SU-DHL-6 (cell line): ENCODE results near the gene ERG.

ENCODE experiments used
- H2AFZ ChIP-seq: fragments of 200-600 bp; sonication (generic); 2 replicates; pipeline ENCODE4 v1.6.1; 2014; ENCODE audit warnings: low read depth, mild to moderate bottlenecking, moderate library complexity, mixed read lengths, antibody characterized with exemption, low read length; ENCODE audit not compliant: severe bottlenecking
- H3F3A ChIP-seq: fragments of 200-600 bp; shearing (Covaris generic); 2 replicates; pipeline ENCODE4 v1.6.0; 2016; ENCODE audit warnings: antibody characterized with exemption, mild to moderate bottlenecking; ENCODE audit not compliant: insufficient read depth
- H3K27ac ChIP-seq: fragments of 200-600 bp; sonication (generic); 2 replicates; pipeline ENCODE4 v1.5.1; 2016; ENCODE audit warnings: low read depth, mild to moderate bottlenecking, low read length, moderate library complexity, mixed read lengths
- H3K27me3 ChIP-seq: fragments of 200-600 bp; sonication (generic), shearing (Covaris generic); 2 replicates; pipeline ENCODE4 v1.6.0; 2014; ENCODE audit warnings: mild to moderate bottlenecking, low read length
- H3K36me3 ChIP-seq: fragments of 200-600 bp; sonication (generic); 2 replicates; pipeline ENCODE4 v1.6.1; 2014; ENCODE audit warnings: mild to moderate bottlenecking, low read length, mixed read lengths
- H3K4me2 ChIP-seq: fragments of 300-600, 200-600 bp; shearing (Covaris generic), sonication (generic); 2 replicates; pipeline ENCODE4 v1.6.0; 2014; ENCODE audit warnings: low read length, low read depth, mild to moderate bottlenecking; ENCODE audit not compliant: poor library complexity, severe bottlenecking
- H3K4me3 ChIP-seq: fragments of 200-600 bp; sonication (generic); 2 replicates; pipeline ENCODE4 v1.5.1; 2014; ENCODE audit warnings: antibody characterized with exemption, low read length, mild to moderate bottlenecking, mixed read lengths; ENCODE audit not compliant: insufficient read depth, poor library complexity, severe bottlenecking
- H3K79me2 ChIP-seq: fragments of 200-600 bp; sonication (generic); 2 replicates; pipeline ENCODE4 v1.6.1; 2014; ENCODE audit warnings: mild to moderate bottlenecking, low read length, moderate library complexity; ENCODE audit not compliant: insufficient read depth
- H3K9ac ChIP-seq: fragments of 200-600 bp; sonication (generic); 2 replicates; pipeline ENCODE4 v1.7.0; 2014; ENCODE audit warnings: mild to moderate bottlenecking, low read length
- H3K9me2 ChIP-seq: fragments of 200-600 bp; sonication (generic); replicated peaks from 2 replicates; pipeline ENCODE4 v1.6.1; 2014; ENCODE audit warnings: low read length; ENCODE audit not compliant: insufficient read depth
- H3K9me3 ChIP-seq: fragments of 200-600 bp; sonication (generic); 2 replicates; pipeline ENCODE4 v1.6.1; 2014; ENCODE audit warnings: low read length, mixed read lengths; ENCODE audit not compliant: insufficient read depth
- H4K20me1 ChIP-seq: fragments of 200-600 bp; sonication (generic); 2 replicates; pipeline ENCODE4 v1.6.1; 2014; ENCODE audit warnings: low read depth, mild to moderate bottlenecking, antibody characterized with exemption, low read length, moderate library complexity, mixed read lengths
- CTCF ChIP-seq: fragments of 200-600 bp; sonication (generic); IDR thresholded peaks from one replicate; pipeline ENCODE4 v1.5.1; 2017; ENCODE audit warnings: antibody characterized with exemption, mild to moderate bottlenecking, low read length, moderate library complexity; ENCODE audit not compliant: insufficient read depth, poor library complexity, severe bottlenecking
- EZH2phosphoT487 ChIP-seq: fragments of 200-600 bp; sonication (generic), shearing (Covaris generic); conservative IDR thresholded peaks from 2 replicates; pipeline ENCODE4 v1.6.1; 2018; ENCODE audit warnings: mild to moderate bottlenecking, antibody characterized with exemption, low read length, moderate library complexity, mixed read lengths

Gene ERG

GRCh38 chr21:38416791-38417190, 81.5 kb downstream of the ERG start:
- no peak overlapping the region for H3K4me2 ChIP-seq
- H3K79me2 ChIP-seq: no peaks in the 10 kb centered on the region
- H4K20me1 ChIP-seq: no peaks in the 10 kb centered on the region
- no peaks in the 10 kb centered on the region for H3K9me3 ChIP-seq
- no peaks in the 10 kb centered on the region for H3F3A ChIP-seq
- H3K4me3 ChIP-seq: no peak overlapping the region
- no peak overlapping the region for H3K27ac ChIP-seq
- no peaks in the 10 kb centered on the region for H3K36me3 ChIP-seq
- no peaks in the 10 kb centered on the region for H3K9me2 ChIP-seq
- TF ChIP-seq EZH2phosphoT487 (no peak), CTCF (no peak)
- no peak overlapping the region for H2AFZ ChIP-seq
- H3K27me3 ChIP-seq: 0 out of 2 replicates have a peak, but pooled peaks cover 2% of the 10 kb centered on the region
- H3K9ac ChIP-seq: no peak overlapping the region

- Histone ChIP-seq H3K27me3 (0 out of 2 replicates have a peak, but pooled peaks cover 1% of the 10 kb centered on the region), H3K36me3 (no peaks in the 10 kb centered on the region), H3K9me3 (no peaks in the 10 kb centered on the region), H2AFZ (no peak overlapping the region), H3F3A (no peaks in the 10 kb centered on the region), H3K4me3 (no peak overlapping the region), H3K27ac (no peak overlapping the region), H3K9me2 (no peaks in the 10 kb centered on the region), H4K20me1 (no peaks in the 10 kb centered on the region), H3K79me2 (no peaks in the 10 kb centered on the region), H3K9ac (no peak overlapping the region), H3K4me2 (no peak overlapping the region)
- no peak for TF ChIP-seq CTCF
Measured at GRCh38 chr21:38413958-38414548, 84.2 kb downstream of the ERG start.

GRCh38 chr21:38410466-38410865, 87.8 kb downstream of the ERG start:
- Histone ChIP-seq H4K20me1 (no peaks in the 10 kb centered on the region), H3K9me3 (no peaks in the 10 kb centered on the region), H3K79me2 (no peaks in the 10 kb centered on the region), H3K4me3 (no peak overlapping the region), H3K4me2 (no peak overlapping the region), H3K27me3 (no peaks in the 10 kb centered on the region), H2AFZ (no peak overlapping the region), H3K36me3 (no peaks in the 10 kb centered on the region), H3K27ac (no peak overlapping the region), H3F3A (no peaks in the 10 kb centered on the region), H3K9ac (no peak overlapping the region), H3K9me2 (no peaks in the 10 kb centered on the region)
- TF ChIP-seq CTCF: no peak
- no peak for TF ChIP-seq EZH2phosphoT487
